Suprapubic skin (tissue), 4 donors: Measurements from ENCODE around the gene NCKAP5. TPM values are rescaled to one million over a fixed set of nuclear protein-coding genes. Genes with fewer than 3 reads are reported as not detected.

ENCODE experiments used
- DNase-seq, 2 donors: peaks; one replicate each; pipeline ENCODE4 v3.0.0-alpha.2; 2019; ENCODE audit warnings: low spot score in 2 of 2
- H3K27ac ChIP-seq: fragments of 200-600 bp; sonication (generic); one replicate; pipeline ENCODE4 v1.5.1; 2019
- H3K27me3 ChIP-seq: fragments of 200-600 bp; sonication (generic); one replicate; pipeline ENCODE4 v1.5.1; 2019
- H3K36me3 ChIP-seq: fragments of 200-600 bp; sonication (generic); one replicate; pipeline ENCODE4 v1.5.1; 2019
- H3K4me1 ChIP-seq: fragments of 200-600 bp; sonication (generic); one replicate; pipeline ENCODE4 v1.5.1; 2019
- H3K4me3 ChIP-seq: fragments of 200-600 bp; sonication (generic); one replicate; pipeline ENCODE4 v1.5.1; 2019; ENCODE audit warnings: mild to moderate bottlenecking
- H3K9me3 ChIP-seq: fragments of 200-600 bp; sonication (generic); one replicate; pipeline ENCODE4 v1.5.1; 2019
- EP300 ChIP-seq: sonication (generic); formaldehyde crosslinking; IDR thresholded peaks from one replicate; pipeline ENCODE4 v1.6.1; 2017; ENCODE audit warnings: antibody characterized with exemption
- POLR2A ChIP-seq, 2 donors: fragments of 450-650 bp; IDR thresholded peaks; one replicate each; pipeline ENCODE4 v1.6.1; 2017; ENCODE audit warnings: antibody characterized with exemption in 2 of 2, mild to moderate bottlenecking in 2 of 2, moderate library complexity in 2 of 2
- POLR2AphosphoS5 ChIP-seq, 3 donors: sonication (generic); formaldehyde crosslinking; IDR thresholded peaks; one replicate each; pipeline ENCODE4 v1.6.1; 2017; ENCODE audit warnings: antibody characterized with exemption in 3 of 3
- WGBS: methylation state at CpG from one replicate; pipeline ENCODE4 v1.1.5; 2018; 5-methylcytosine and 5-hydroxymethylcytosine counted together
- total RNA-seq, 4 donors: library from RNA; depleted of rRNA; stranded (reverse); fragments of >200 nt; gene quantifications; one replicate each; pipeline ENCODE4 v1.1.0, GENCODE V29; 2016
- TF ChIP-seq, protein P1 (sequence below), 2 donors: fragments of 200-600 bp in 1 of 2; fragments of 450-650 bp in 1 of 2; sonication (generic) in 1 of 2; IDR thresholded peaks; one replicate each; pipeline ENCODE4 v1.5.1; 2016 to 2019; ENCODE audit warnings: antibody characterized with exemption in 2 of 2, mild to moderate bottlenecking in 1 of 2, moderate library complexity in 1 of 2

Gene NCKAP5
- total RNA-seq, 4 donors from 2014 or later = 2.8 to 6.4 (median 4.2) TPM

DNA sequence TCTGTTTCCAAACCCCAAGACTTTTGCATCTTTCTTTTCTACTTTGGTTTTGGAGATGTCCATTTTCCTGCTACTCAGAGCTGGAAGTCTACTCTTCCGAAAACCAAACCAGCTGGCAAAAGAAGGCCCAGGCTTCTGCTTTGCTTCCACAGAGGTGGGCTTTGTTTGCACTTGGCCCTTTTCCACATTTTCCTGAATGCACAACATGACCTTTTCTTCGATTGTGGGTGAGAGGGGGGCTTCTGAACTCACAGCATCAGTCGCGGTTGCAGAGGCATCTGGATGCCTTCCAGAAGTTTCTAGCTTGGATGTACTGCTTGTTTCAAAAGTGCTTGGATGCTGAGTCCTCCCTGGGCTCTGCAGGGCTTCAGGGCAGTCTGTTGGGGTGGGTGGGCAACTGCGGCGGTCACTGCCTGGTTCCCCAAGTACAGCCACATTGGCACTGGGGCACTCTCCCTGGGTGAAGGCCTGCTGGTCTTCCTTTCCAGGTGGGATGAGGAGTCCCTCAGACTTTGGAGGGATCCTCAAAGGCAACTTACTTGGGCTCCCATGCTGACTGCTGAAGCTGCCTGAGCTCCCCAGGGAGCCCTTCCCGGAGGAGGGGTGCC is 786.0 kb downstream of the NCKAP5 start:
- no peak overlapping the region for H3K27ac ChIP-seq
- H3K36me3 ChIP-seq = peaks cover 5% of the 10 kb centered on the region
- H3K9me3 ChIP-seq = no peaks in the 10 kb centered on the region
- H3K4me3 ChIP-seq = no peak overlapping the region
- 77% methylated on average over 4 of the region's 7 CpGs for WGBS
- no peaks in the 10 kb centered on the region for H3K27me3 ChIP-seq
- H3K4me1 ChIP-seq = no peaks in the 10 kb centered on the region
- DNase-seq = no peak
- no peak for TF ChIP-seq POLR2A (IDR thresholded peaks at IDR 0.05)
- TF ChIP-seq, protein P1, sequence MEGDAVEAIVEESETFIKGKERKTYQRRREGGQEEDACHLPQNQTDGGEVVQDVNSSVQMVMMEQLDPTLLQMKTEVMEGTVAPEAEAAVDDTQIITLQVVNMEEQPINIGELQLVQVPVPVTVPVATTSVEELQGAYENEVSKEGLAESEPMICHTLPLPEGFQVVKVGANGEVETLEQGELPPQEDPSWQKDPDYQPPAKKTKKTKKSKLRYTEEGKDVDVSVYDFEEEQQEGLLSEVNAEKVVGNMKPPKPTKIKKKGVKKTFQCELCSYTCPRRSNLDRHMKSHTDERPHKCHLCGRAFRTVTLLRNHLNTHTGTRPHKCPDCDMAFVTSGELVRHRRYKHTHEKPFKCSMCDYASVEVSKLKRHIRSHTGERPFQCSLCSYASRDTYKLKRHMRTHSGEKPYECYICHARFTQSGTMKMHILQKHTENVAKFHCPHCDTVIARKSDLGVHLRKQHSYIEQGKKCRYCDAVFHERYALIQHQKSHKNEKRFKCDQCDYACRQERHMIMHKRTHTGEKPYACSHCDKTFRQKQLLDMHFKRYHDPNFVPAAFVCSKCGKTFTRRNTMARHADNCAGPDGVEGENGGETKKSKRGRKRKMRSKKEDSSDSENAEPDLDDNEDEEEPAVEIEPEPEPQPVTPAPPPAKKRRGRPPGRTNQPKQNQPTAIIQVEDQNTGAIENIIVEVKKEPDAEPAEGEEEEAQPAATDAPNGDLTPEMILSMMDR (IDR thresholded peaks at IDR 0.05) = no peak
- no peak for TF ChIP-seq EP300
- TF ChIP-seq POLR2AphosphoS5 (IDR thresholded peaks at IDR 0.05) = no peak

DNA sequence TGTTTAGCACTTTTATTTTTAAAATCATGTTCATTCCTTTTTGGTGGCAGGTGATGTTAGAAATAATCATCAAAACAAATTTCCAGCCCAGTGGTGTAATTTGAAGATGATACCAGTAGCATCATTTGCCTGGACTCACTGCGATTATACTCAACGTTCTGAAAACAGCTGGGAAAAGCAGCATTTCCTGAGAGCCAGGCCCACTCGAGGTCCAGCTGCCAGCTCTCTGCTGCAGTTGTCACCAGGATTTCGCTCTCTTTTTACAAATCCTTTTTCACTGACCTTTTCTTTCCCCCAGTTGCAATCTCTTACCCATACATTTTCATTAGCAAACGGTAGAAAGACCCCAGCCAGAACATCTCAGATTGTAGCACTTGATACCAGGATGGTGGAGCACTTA is 787.6 kb downstream of the NCKAP5 start:
- H3K4me3 ChIP-seq = no peak overlapping the region
- no peak for DNase-seq
- H3K9me3 ChIP-seq = no peaks in the 10 kb centered on the region
- peaks cover 5% of the 10 kb centered on the region for H3K36me3 ChIP-seq
- WGBS = 73% methylated on average over 5 of the region's 5 CpGs
- no peaks in the 10 kb centered on the region for H3K27me3 ChIP-seq
- TF ChIP-seq POLR2A (IDR thresholded peaks at IDR 0.05) (no peak), EP300 (no peak), POLR2AphosphoS5 (IDR thresholded peaks at IDR 0.05) (no peak)
- TF ChIP-seq, protein P1 (IDR thresholded peaks at IDR 0.05) = no peak
- H3K4me1 ChIP-seq = no peaks in the 10 kb centered on the region
- H3K27ac ChIP-seq = no peak overlapping the region

DNA sequence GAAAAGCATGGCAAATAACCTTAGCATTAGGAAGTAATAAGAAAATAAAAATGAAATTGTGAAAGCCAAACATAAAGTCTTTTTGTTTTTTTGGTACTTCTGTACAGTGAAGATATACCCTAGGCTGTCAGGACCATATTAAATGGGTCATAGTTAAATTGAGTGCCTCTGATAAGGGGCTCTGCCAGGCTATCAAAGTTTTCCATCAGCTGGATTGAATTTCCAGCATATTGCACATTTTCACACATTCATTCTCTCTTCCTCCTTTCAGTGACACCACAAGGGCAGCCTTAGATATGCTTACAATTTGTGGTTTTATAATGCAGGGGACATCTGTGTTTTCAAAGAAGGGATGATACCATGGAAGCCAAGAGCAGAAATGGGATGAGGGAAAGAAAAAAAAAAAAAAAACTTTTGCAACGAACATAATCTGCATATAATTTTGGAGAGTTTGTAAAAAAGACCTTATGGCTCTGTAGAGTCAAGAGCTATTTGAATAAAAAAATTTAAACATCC is 789.0 kb downstream of the NCKAP5 start:
- 54% methylated on average over 1 of the region's 1 CpG for WGBS
- no peaks in the 10 kb centered on the region for H3K27me3 ChIP-seq
- TF ChIP-seq, protein P1 (IDR thresholded peaks at IDR 0.05) = no peak
- TF ChIP-seq POLR2A (IDR thresholded peaks at IDR 0.05) = no peak
- TF ChIP-seq EP300 = no peak
- TF ChIP-seq POLR2AphosphoS5 (IDR thresholded peaks at IDR 0.05) = no peak

DNA sequence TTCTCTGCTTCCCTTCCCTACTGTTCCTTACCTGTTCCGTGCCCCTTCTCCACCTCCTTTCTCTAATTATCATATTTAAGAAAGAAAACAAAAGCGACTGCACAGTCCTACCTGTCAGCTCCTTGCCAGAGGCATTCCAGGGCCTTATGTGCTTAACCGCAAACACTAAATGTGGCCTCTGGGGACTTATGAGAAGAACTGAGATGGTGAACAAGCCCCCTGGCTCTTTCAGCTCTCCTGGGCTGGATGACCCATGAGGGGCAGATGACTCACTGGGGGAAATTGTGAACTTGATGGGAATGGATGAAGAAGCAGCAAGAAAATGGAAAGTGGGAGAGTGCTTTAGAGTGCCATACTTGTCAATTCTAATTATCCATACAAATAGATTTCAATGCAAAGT is 792.0 kb downstream of the NCKAP5 start:
- DNase-seq = no peak
- WGBS = 59% methylated on average over 3 of the region's 3 CpGs
- Histone ChIP-seq H3K27me3 (no peaks in the 10 kb centered on the region), H3K27ac (no peak overlapping the region), H3K9me3 (no peaks in the 10 kb centered on the region), H3K36me3 (peaks cover 5% of the 10 kb centered on the region), H3K4me3 (no peak overlapping the region), H3K4me1 (no peaks in the 10 kb centered on the region)
- TF ChIP-seq, protein P1 (IDR thresholded peaks at IDR 0.05) = no peak
- TF ChIP-seq POLR2A (IDR thresholded peaks at IDR 0.05) (no peak), POLR2AphosphoS5 (IDR thresholded peaks at IDR 0.05) (no peak), EP300 (no peak)

More for the DNA sequence above, 789.0 kb downstream of the NCKAP5 start:
- Histone ChIP-seq H3K4me1 (no peaks in the 10 kb centered on the region), H3K27ac (no peak overlapping the region), H3K9me3 (no peaks in the 10 kb centered on the region), H3K4me3 (no peak overlapping the region), H3K36me3 (peaks cover 5% of the 10 kb centered on the region)
- DNase-seq = no peak

DNA sequence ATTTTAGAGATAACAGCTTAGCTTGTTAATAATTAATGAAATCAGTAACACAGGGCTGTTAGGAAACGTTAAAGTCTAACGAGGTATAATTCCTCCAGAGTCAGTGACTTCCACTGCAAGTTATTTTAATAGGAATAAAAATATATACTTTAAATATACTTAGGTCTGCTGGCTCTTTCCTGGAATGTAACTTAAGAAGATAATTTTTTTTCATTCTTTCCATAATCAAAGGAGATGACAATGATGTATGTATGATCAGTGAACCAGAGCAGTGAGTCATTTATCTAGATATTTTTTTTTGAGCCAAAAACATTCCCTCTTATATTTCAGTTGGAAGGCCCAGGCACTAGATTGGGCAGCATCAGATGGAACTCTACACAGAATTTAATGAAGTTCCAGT is 794.1 kb downstream of the NCKAP5 start:
- no peaks in the 10 kb centered on the region for H3K27me3 ChIP-seq
- no peak overlapping the region for H3K27ac ChIP-seq
- H3K9me3 ChIP-seq = no peaks in the 10 kb centered on the region
- no peaks in the 10 kb centered on the region for H3K4me1 ChIP-seq
- H3K36me3 ChIP-seq = peaks cover 5% of the 10 kb centered on the region
- H3K4me3 ChIP-seq = no peak overlapping the region
- WGBS = 80% methylated on average over 2 of the region's 2 CpGs
- TF ChIP-seq, protein P1 (IDR thresholded peaks at IDR 0.05) = no peak
- TF ChIP-seq EP300 = no peak
- no peak for TF ChIP-seq POLR2AphosphoS5 (IDR thresholded peaks at IDR 0.05)
- no peak for TF ChIP-seq POLR2A (IDR thresholded peaks at IDR 0.05)
- DNase-seq = no peak
